ENCODE data around the gene RCAN2.
"Not testable (repeated sequence)": the region's sequence is repeated elsewhere in the genome, so short reads cannot be mapped to it uniquely, and the experiment has no call there.

- not testable (repeated sequence) for TF ChIP-seq EZH2, CTCF, EZH2phosphoT487 (IDR thresholded peaks at IDR 0.05)
Measured at GRCh38 chr6:46387728-46388127, 103.5 kb downstream of the RCAN2 start.
